HEK293 (cell line): ENCODE results near the gene CACNA1B.
A peak's percentile ranks its signal among the peaks of the same experiment; 100 is the strongest.

Experiments used
- CTCF ChIA-PET: fragments of 350-600 bp; formaldehyde crosslinking; extraction: SDS; loops from one replicate; lab custom pipeline; 2021; ENCODE audit warnings: antibody characterized with exemption; lab: Yijun Ruan, JAX
- POLR2A ChIA-PET: fragments of 300-600 bp; formaldehyde crosslinking; extraction: SDS; loops from one replicate; lab custom pipeline; 2020; ENCODE audit warnings: antibody characterized with exemption, inconsistent platforms; lab: Yijun Ruan, JAX
- H3K27ac ChIP-seq: fragments of 200-500 bp; sonication (Bioruptor generic); 2 replicates; pipeline ENCODE4 v1.5.1; 2014; ENCODE audit warnings: low read depth, low read length, control low read depth, inconsistent platforms; ENCODE audit errors: extremely low read depth
- H3K36me3 ChIP-seq, 2 experiments: fragments of 200-500 bp in 1 of 2; sonication (Bioruptor generic) in 1 of 2; 1 replicate in 1 of 2; 2 replicates in 1 of 2; pipeline ENCODE4 v1.5.1; 2014 to 2017; ENCODE audit warnings: inconsistent platforms in 2 of 2, low read length in 2 of 2; ENCODE audit not compliant: control insufficient read depth in 2 of 2, insufficient read depth in 1 of 2
- H3K4me1 ChIP-seq: fragments of 200-500 bp; sonication (Bioruptor generic); 2 replicates; pipeline ENCODE4 v1.5.1; 2014; ENCODE audit warnings: mild to moderate bottlenecking, low read length, inconsistent platforms; ENCODE audit not compliant: control insufficient read depth, insufficient read depth
- H3K4me3 ChIP-seq: 2 replicates; pipeline ENCODE4 v1.5.1; 2011; ENCODE audit warnings: low read depth, mild to moderate bottlenecking, control low read depth, low read length, moderate library complexity
- H3K9me3 ChIP-seq: fragments of 200-500 bp; sonication (Bioruptor generic); 2 replicates; pipeline ENCODE4 v1.5.1; 2014; ENCODE audit warnings: low read depth, low read length, inconsistent platforms; ENCODE audit not compliant: control insufficient read depth, insufficient read depth
- EGR2 ChIP-seq: fragments of 450-650 bp; formaldehyde crosslinking; IDR thresholded peaks from 2 replicates; pipeline ENCODE4 v1.5.1; 2016; ENCODE audit warnings: low read depth, missing biosample characterization, missing genetic modification characterization
- KLF10 ChIP-seq: fragments of 450-650 bp; IDR thresholded peaks from 2 replicates; pipeline ENCODE4 v1.5.1; 2018; ENCODE audit warnings: missing biosample characterization, mild to moderate bottlenecking, missing genetic modification characterization
- PRDM1 ChIP-seq: fragments of 450-650 bp; formaldehyde crosslinking; IDR thresholded peaks from 2 replicates; pipeline ENCODE4; 2016; ENCODE audit warnings: missing biosample characterization, missing genetic modification characterization
- ZFHX2 ChIP-seq: fragments of 450-650 bp; formaldehyde crosslinking; conservative IDR thresholded peaks from 2 replicates; pipeline ENCODE4 v1.5.1; 2016; ENCODE audit warnings: missing biosample characterization, missing genetic modification characterization
- ZFP37 ChIP-seq: fragments of 450-650 bp; formaldehyde crosslinking; IDR thresholded peaks from 2 replicates; pipeline ENCODE4 v1.5.1; 2016; ENCODE audit warnings: missing biosample characterization, missing genetic modification characterization
- ZNF133 ChIP-seq: fragments of 450-650 bp; formaldehyde crosslinking; IDR thresholded peaks from 2 replicates; pipeline ENCODE4 v1.5.1; 2016; ENCODE audit warnings: missing biosample characterization, missing genetic modification characterization
- ZNF169 ChIP-seq: fragments of 450-650 bp; formaldehyde crosslinking; IDR thresholded peaks from 2 replicates; pipeline ENCODE4 v1.5.1; 2016; ENCODE audit warnings: missing biosample characterization, missing genetic modification characterization
- ZNF223 ChIP-seq: fragments of 450-650 bp; formaldehyde crosslinking; IDR thresholded peaks from 2 replicates; pipeline ENCODE4 v1.5.1; 2016; ENCODE audit warnings: missing biosample characterization, missing genetic modification characterization
- ZNF324 ChIP-seq: fragments of 450-650 bp; formaldehyde crosslinking; IDR thresholded peaks from 2 replicates; pipeline ENCODE4 v1.5.1; 2016; ENCODE audit warnings: missing biosample characterization, missing genetic modification characterization
- ZNF341 ChIP-seq: fragments of 450-650 bp; formaldehyde crosslinking; IDR thresholded peaks from 2 replicates; pipeline ENCODE4; 2016; ENCODE audit warnings: low read depth, missing biosample characterization, missing genetic modification characterization
- TF ChIP-seq, protein P1 (sequence below): fragments of 450-650 bp; formaldehyde crosslinking; conservative IDR thresholded peaks from 2 replicates; pipeline ENCODE4 v1.5.1; 2016; ENCODE audit warnings: low read depth, missing biosample characterization, missing genetic modification characterization
- TF ChIP-seq, protein P2 (sequence below): fragments of 450-650 bp; formaldehyde crosslinking; IDR thresholded peaks from 2 replicates; pipeline ENCODE4 v1.5.1; 2017; ENCODE audit warnings: missing biosample characterization, missing genetic modification characterization
- TF ChIP-seq, protein P3 (sequence below): fragments of 450-650 bp; formaldehyde crosslinking; IDR thresholded peaks from 2 replicates; pipeline ENCODE4 v1.5.1; 2016; ENCODE audit warnings: missing biosample characterization, missing genetic modification characterization
- TF ChIP-seq, protein P4 (sequence below): fragments of 450-650 bp; formaldehyde crosslinking; IDR thresholded peaks from 2 replicates; pipeline ENCODE4 v1.5.0; 2017; ENCODE audit warnings: missing biosample characterization, missing genetic modification characterization, borderline replicate concordance

The CACNA1B gene

DNA sequence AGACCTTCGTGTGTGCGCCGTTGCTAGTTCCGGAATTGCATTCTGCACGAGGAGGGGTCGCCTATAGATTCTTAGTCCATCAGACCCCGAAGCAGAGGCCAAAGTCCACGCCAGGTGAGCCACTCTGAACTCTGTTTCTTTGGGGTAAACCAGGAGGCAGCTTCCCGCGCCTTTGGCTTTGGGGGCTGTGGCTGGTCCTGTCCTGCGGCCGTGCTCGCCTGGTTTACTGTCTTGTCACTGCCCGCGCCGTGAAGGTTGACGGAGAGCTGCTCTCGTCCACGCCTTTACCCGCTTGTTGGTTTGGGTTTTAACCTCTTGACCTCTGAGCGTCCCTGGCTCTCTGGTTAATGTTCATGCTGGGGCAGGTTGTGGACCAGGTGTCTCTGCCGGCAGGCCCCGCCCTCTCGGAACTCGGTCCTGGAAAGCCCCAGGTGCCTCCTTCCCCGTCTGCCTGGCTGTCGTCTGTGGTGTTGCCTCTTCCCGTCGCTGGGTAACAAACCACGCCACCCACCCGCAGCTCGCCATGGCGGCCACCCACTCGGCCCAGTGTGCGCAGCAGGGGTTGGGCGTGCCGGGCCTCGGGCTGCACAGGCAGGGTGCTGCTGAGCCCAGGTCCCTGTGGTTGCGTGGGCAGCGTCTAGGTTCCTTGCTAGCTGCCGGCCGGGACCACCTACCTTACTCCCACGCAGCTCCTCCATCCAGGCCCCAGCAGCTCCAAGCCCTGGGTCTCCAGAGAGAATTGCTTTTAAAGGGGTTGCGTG lies 44.6 kb upstream of the CACNA1B start:
- TF ChIP-seq KLF10 (tag by site-specific recombination) (no peak), EGR2 (tag by site-specific recombination) (peak; percentile 76), ZNF133 (tag by site-specific recombination) (no peak), PRDM1 (no peak), ZNF223 (tag by site-specific recombination) (no peak), ZFHX2 (tag by site-specific recombination) (peak; percentile 55)
- TF ChIP-seq, protein P1, sequence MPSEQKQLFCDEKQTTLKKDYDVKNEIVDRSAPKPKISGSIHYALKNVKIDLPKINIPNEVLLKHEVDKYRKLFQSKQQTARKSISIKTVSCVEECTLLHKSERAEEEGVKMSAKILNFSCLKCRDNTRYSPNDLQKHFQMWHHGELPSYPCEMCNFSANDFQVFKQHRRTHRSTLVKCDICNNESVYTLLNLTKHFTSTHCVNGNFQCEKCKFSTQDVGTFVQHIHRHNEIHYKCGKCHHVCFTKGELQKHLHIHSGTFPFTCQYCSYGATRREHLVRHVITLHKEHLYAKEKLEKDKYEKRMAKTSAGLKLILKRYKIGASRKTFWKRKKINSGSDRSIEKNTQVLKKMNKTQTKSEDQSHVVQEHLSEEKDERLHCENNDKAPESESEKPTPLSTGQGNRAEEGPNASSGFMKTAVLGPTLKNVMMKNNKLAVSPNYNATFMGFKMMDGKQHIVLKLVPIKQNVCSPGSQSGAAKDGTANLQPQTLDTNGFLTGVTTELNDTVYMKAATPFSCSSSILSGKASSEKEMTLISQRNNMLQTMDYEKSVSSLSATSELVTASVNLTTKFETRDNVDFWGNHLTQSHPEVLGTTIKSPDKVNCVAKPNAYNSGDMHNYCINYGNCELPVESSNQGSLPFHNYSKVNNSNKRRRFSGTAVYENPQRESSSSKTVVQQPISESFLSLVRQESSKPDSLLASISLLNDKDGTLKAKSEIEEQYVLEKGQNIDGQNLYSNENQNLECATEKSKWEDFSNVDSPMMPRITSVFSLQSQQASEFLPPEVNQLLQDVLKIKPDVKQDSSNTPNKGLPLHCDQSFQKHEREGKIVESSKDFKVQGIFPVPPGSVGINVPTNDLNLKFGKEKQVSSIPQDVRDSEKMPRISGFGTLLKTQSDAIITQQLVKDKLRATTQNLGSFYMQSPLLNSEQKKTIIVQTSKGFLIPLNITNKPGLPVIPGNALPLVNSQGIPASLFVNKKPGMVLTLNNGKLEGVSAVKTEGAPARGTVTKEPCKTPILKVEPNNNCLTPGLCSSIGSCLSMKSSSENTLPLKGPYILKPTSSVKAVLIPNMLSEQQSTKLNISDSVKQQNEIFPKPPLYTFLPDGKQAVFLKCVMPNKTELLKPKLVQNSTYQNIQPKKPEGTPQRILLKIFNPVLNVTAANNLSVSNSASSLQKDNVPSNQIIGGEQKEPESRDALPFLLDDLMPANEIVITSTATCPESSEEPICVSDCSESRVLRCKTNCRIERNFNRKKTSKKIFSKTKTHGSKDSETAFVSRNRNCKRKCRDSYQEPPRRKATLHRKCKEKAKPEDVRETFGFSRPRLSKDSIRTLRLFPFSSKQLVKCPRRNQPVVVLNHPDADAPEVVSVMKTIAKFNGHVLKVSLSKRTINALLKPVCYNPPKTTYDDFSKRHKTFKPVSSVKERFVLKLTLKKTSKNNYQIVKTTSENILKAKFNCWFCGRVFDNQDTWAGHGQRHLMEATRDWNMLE: no peak
- CTCF ChIA-PET: interaction anchor here (0.6 kb wide), 1 partner anchor 251 kb away, joined by 5 read pairs; no protein-coding TSS in a partner anchor
- Histone ChIP-seq H3K36me3 (peaks cover 0 to 61% of the 10 kb centered on the region in 2 experiments; a peak in 1 of 3 replicates), H3K27ac (no peak overlapping the region), H3K4me1 (no peaks in the 10 kb centered on the region), H3K4me3 (no peak overlapping the region), H3K9me3 (no peaks in the 10 kb centered on the region)
- POLR2A ChIA-PET: no interaction called here

DNA sequence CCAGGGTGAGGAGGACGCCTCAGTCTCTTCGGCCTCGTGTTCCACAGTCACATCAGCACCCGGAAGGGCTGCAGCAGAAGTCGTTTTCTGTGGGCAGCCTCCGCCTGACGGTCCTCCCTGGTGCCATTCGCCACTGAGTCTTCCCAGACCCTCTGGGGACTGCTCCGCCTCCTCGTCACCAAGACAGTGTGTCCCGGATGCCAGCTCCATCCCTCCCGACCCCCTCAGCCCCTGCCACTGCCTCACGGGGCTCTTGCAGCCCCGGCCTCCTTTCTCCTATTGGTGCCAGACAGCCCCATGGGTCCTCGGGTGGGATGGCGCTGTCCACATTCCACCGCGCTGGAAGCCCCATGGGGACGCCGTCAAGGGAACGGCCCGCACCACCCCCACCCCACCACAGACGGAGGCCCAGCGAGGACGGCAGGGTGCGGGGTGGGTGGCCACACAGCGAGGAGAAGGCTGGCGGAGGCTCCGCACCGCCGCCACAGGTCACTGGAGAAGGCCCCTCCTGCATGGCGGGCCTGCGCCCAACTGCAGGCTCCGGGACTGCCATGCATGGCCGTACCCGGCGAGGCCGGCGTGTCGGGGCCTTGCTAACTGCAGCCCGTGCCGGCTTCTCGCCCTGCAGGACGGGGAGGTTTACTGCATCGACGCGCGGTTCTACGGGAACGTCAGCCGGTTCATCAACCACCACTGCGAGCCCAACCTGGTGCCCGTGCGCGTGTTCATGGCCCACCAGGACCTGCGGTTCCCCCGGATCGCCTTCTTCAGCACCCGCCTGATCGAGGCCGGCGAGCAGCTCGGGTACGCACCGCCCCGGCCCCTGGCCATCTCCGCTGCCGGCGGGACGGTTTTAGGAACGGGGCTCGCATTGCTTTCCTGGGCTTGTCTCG lies 43.6 kb upstream of the CACNA1B start:
- CTCF ChIA-PET: no interaction called here
- TF ChIP-seq ZNF169: no peak
- Histone ChIP-seq H3K4me3 (no peak overlapping the region), H3K4me1 (no peaks in the 10 kb centered on the region), H3K9me3 (no peaks in the 10 kb centered on the region), H3K36me3 (peaks cover 0 to 61% of the 10 kb centered on the region in 2 experiments; a peak in 1 of 3 replicates), H3K27ac (no peak overlapping the region)
- POLR2A ChIA-PET: no interaction called here

DNA sequence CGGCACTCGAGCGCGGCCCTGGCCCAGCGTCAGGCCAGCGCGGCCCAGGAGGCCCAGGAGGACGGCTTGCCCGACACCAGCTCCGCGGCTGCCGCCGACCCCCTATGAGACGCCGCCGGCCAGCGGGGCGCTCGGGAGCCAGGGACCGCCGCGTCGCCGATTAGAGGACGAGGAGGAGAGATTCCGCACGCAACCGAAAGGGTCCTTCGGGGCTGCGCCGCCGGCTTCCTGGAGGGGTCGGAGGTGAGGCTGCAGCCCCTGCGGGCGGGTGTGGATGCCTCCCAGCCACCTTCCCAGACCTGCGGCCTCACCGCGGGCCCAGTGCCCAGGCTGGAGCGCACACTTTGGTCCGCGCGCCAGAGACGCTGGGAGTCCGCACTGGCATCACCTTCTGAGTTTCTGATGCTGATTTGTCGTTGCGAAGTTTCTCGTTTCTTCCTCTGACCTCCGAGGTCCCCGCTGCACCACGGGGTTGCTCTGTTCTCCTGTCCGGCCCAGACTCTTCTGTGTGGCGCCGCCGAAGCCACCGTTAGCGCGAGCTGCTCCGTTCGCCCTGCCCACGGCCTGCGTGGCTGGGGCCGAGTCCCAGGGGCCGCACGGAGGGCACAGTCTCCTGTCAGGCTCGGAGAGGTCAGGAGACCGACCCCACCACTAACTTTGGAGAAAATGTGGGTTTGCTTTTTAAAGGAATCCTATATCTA lies 42.6 kb upstream of the CACNA1B start:
- Histone ChIP-seq H3K4me1 (no peaks in the 10 kb centered on the region), H3K36me3 (peaks cover 0 to 61% of the 10 kb centered on the region in 2 experiments; a peak in 1 of 3 replicates), H3K9me3 (no peaks in the 10 kb centered on the region), H3K27ac (no peak overlapping the region), H3K4me3 (no peak overlapping the region)
- ChIA-PET CTCF (no interaction called here), POLR2A (no interaction called here)
- TF ChIP-seq ZNF324 (tag by site-specific recombination): no peak
- TF ChIP-seq, protein P2, sequence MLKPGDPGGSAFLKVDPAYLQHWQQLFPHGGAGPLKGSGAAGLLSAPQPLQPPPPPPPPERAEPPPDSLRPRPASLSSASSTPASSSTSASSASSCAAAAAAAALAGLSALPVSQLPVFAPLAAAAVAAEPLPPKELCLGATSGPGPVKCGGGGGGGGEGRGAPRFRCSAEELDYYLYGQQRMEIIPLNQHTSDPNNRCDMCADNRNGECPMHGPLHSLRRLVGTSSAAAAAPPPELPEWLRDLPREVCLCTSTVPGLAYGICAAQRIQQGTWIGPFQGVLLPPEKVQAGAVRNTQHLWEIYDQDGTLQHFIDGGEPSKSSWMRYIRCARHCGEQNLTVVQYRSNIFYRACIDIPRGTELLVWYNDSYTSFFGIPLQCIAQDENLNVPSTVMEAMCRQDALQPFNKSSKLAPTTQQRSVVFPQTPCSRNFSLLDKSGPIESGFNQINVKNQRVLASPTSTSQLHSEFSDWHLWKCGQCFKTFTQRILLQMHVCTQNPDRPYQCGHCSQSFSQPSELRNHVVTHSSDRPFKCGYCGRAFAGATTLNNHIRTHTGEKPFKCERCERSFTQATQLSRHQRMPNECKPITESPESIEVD (tag by site-specific recombination): no peak
- no peak for TF ChIP-seq ZNF341 (tag by site-specific recombination)
- TF ChIP-seq, protein P3, sequence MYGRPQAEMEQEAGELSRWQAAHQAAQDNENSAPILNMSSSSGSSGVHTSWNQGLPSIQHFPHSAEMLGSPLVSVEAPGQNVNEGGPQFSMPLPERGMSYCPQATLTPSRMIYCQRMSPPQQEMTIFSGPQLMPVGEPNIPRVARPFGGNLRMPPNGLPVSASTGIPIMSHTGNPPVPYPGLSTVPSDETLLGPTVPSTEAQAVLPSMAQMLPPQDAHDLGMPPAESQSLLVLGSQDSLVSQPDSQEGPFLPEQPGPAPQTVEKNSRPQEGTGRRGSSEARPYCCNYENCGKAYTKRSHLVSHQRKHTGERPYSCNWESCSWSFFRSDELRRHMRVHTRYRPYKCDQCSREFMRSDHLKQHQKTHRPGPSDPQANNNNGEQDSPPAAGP (tag by site-specific recombination): no peak
- TF ChIP-seq, protein P4, sequence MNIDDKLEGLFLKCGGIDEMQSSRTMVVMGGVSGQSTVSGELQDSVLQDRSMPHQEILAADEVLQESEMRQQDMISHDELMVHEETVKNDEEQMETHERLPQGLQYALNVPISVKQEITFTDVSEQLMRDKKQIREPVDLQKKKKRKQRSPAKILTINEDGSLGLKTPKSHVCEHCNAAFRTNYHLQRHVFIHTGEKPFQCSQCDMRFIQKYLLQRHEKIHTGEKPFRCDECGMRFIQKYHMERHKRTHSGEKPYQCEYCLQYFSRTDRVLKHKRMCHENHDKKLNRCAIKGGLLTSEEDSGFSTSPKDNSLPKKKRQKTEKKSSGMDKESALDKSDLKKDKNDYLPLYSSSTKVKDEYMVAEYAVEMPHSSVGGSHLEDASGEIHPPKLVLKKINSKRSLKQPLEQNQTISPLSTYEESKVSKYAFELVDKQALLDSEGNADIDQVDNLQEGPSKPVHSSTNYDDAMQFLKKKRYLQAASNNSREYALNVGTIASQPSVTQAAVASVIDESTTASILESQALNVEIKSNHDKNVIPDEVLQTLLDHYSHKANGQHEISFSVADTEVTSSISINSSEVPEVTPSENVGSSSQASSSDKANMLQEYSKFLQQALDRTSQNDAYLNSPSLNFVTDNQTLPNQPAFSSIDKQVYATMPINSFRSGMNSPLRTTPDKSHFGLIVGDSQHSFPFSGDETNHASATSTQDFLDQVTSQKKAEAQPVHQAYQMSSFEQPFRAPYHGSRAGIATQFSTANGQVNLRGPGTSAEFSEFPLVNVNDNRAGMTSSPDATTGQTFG (tag by site-specific recombination): no peak
- TF ChIP-seq ZFP37: no peak
